HUES64 (cell line): ENCODE data around the gene POLR3K.
"Not testable (repeated sequence)": the region's sequence is repeated elsewhere in the genome, so short reads cannot be mapped to it uniquely, and the experiment has no call there.

ENCODE experiments used
- H3K27ac ChIP-seq: 2 replicates; pipeline ENCODE4 v1.7.0; 2013; ENCODE audit warnings: low read depth, low read length, inconsistent platforms
- H3K27me3 ChIP-seq: 2 replicates; pipeline ENCODE4 v1.6.1; 2013; ENCODE audit warnings: mild to moderate bottlenecking, low read length; ENCODE audit not compliant: insufficient read depth
- H3K36me3 ChIP-seq: 2 replicates; pipeline ENCODE4 v1.6.1; 2013; ENCODE audit warnings: mild to moderate bottlenecking, low read length; ENCODE audit not compliant: insufficient read depth
- H3K4me1 ChIP-seq: 2 replicates; pipeline ENCODE4 v1.6.1; 2013; ENCODE audit warnings: mild to moderate bottlenecking, low read length, moderate library complexity; ENCODE audit not compliant: insufficient read depth
- H3K4me3 ChIP-seq: 2 replicates; pipeline ENCODE4 v1.5.1; 2013; ENCODE audit warnings: mild to moderate bottlenecking, low read length, moderate library complexity
- H3K9ac ChIP-seq: 2 replicates; pipeline ENCODE4 v1.6.1; 2013; ENCODE audit warnings: mild to moderate bottlenecking, low read depth, low read length
- H3K9me3 ChIP-seq: 2 replicates; pipeline ENCODE4 v1.6.1; 2013; ENCODE audit warnings: low read depth, low read length; ENCODE audit not compliant: insufficient read depth
- WGBS: fragments of 150-250, 120-280 bp; methylation state at CpG from one replicate; pipeline ENCODE4 v1.1.7; 2013; ENCODE audit warnings: missing lambda C conversion rate; 5-methylcytosine and 5-hydroxymethylcytosine counted together

POLR3K gene

DNA sequence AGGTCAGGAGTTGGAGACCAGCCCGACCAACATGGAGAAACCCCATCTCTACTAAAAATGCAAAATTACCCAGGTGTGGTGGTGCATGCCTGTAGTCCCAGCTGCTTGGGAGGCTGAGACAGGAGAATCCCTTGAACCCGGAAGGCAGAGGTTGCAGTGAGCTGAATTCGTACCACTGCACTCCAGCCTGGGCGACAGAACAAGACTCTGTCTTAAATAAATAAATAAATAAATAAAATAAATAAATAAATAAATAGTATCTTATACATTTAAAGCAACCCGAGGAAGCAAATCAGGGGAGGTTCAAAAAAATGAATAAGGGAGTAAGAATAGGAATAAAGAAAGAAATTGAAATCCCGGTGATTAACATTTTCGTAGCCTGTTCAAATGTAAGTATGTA is 6.9 kb downstream of the POLR3K start:
- not testable (repeated sequence) for H3K27me3 ChIP-seq, H3K4me1 ChIP-seq, H3K9ac ChIP-seq, H3K9me3 ChIP-seq, H3K27ac ChIP-seq, H3K4me3 ChIP-seq
- H3K36me3 ChIP-seq, result peaks cover 82% of the 10 kb centered on the region
- WGBS, result 90% methylated on average over 5 of the region's 7 CpGs

DNA sequence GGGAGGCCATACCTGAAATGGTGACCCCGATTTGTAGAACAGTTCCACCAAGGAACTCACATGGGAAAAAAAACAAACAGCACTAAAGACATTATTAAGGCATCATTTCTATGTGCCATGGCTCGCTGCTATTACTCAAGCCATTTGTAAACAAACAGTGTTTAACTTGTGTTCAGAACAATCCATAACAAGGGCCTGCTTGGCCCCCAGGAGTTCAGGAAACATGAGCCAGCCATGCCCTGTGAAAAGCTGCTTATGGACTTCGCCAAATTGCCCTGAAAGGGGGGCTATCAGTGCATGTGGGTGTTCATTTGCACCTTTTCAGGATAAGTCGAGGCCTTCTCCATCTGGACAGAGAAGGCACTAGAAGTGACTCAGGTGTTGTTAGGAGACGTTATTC is 8.0 kb downstream of the POLR3K start:
- peaks cover 10% of the 10 kb centered on the region for H3K9me3 ChIP-seq
- H3K4me1 ChIP-seq, result no peaks in the 10 kb centered on the region
- no peak overlapping the region for H3K4me3 ChIP-seq
- H3K36me3 ChIP-seq, result peaks cover 79% of the 10 kb centered on the region
- H3K9ac ChIP-seq, result no peak overlapping the region
- 92% methylated on average over 5 of the region's 5 CpGs for WGBS
- H3K27ac ChIP-seq, result no peak overlapping the region
- H3K27me3 ChIP-seq, result no peaks in the 10 kb centered on the region

DNA sequence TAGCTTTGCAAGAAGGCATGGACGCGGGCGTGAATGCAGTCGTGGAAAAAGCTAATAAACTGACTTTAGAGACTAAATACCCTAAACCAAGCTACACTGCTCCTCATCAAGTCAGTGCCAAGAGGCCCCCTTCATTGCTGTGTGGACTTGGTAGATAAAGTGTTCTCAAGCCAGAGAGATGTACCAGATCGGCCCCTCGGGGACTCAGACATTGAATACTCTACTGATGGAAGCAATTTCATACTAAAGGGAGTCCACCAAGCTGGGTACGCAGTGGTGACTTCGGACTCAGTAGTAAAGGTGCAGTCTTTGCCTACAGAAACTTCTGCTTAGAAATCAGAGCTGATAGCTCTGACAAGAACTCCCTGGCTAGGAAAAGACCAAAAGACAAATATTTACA is 8.8 kb downstream of the POLR3K start:
- Histone ChIP-seq H3K9ac (no peak overlapping the region), H3K9me3 (peaks cover 10% of the 10 kb centered on the region), H3K27me3 (no peaks in the 10 kb centered on the region), H3K4me3 (no peak overlapping the region), H3K4me1 (no peaks in the 10 kb centered on the region), H3K27ac (no peak overlapping the region), H3K36me3 (peaks cover 77% of the 10 kb centered on the region)
- WGBS, result 97% methylated on average over 8 of the region's 8 CpGs

DNA sequence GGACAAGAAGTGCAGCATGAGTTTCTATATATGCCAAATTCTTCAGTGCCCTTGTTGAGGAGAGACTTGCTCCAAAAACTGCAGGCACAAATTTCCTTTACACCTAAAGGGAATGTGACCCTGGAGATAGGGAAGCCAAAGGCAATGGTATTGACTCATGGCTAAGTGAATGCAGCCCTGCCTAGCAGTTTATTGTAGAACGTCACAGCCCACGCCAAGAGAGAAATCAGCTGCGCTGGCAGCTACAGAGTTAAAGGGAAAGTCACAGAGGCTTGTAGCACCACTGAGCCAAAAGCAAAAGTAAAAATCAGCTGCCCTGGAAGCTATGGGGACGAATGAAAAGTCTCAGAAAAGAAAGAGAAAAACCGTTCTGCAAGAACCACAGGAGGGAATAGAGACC is 10.1 kb downstream of the POLR3K start:
- Histone ChIP-seq H3K36me3 (peaks cover 76% of the 10 kb centered on the region), H3K9ac (no peak overlapping the region), H3K9me3 (peaks cover 10% of the 10 kb centered on the region), H3K4me1 (no peaks in the 10 kb centered on the region), H3K4me3 (no peak overlapping the region), H3K27ac (no peak overlapping the region), H3K27me3 (no peaks in the 10 kb centered on the region)
- WGBS, result 86% methylated on average over 4 of the region's 5 CpGs

DNA sequence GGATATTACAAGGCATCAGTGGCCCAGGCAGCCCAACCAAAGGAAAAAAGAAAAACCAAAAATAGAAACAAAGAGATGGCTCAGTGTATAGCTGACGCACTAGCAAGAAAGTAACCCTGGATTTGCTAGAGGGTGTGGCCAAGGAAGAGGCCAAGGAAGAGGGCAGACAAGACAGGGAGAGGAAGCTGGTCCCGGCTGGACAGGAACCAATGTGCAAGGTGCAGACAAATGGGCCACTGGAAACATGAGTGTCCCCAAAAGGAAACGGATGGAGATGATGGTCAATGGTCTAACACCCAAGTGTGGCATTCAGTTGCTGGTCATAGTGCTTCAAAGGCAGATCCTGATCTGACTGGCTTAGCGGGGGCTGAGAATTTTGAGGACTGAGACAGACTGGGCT is 10.7 kb downstream of the POLR3K start:
- Histone ChIP-seq H3K4me3 (no peak overlapping the region), H3K9ac (no peak overlapping the region), H3K9me3 (peaks cover 10% of the 10 kb centered on the region), H3K36me3 (peaks cover 74% of the 10 kb centered on the region), H3K27me3 (no peaks in the 10 kb centered on the region), H3K4me1 (no peaks in the 10 kb centered on the region), H3K27ac (no peak overlapping the region)
- 97% methylated on average over 4 of the region's 4 CpGs for WGBS

DNA sequence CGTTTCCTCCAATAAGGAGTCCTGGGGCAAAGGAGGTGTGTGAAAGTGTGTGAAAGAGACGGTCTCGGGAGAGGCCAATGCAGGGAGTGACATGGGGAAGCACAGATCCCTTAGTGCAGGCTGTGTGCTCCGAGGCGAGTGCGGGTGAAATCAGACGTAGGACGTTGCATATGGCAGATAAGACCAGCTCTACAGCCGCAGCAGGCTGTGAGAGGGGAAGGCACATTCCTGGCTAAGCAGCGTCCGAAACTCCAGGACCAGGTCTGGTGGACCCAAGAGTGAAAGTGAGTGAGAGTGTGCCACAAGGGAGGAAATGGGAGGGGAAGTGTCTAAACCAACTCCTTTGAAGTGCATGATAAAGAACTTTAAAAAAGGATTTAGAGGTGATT is 11.3 kb downstream of the POLR3K start:
- Histone ChIP-seq H3K4me1 (no peaks in the 10 kb centered on the region), H3K9ac (no peak overlapping the region), H3K27ac (no peak overlapping the region), H3K36me3 (peaks cover 72% of the 10 kb centered on the region), H3K9me3 (peaks cover 10% of the 10 kb centered on the region), H3K4me3 (no peak overlapping the region), H3K27me3 (no peaks in the 10 kb centered on the region)
- WGBS, result 89% methylated on average over 11 of the region's 11 CpGs

DNA sequence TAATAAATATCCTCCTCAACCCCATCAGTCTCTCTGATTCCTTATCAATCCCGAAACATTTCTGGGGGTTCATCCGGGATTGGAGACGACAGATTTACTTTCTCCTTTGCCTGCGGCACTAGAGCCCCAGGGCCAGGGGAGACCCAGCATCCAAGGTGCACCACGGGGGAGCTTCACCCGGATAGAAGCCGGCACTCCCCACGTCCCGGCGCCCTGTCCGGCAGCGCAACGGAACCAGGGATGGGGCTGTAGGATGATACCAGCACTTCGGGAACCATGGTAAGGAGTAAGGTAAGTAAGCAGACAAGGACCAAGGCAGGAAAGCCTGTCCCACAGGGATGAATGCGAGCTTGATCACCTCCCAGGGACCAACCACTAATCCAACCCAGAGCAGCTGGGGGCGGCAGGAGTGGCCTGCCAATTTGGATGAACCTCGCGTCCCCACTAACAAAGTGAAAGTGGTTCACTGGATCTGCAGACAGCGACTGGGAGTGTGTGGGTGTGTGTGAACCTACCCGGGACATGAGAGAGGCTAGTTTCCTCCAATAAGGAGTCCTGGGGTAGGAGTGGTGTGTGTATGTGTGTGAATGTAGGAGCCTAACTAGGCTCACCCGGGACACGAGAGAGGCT is 11.9 kb downstream of the POLR3K start:
- Histone ChIP-seq H3K27me3 (no peaks in the 10 kb centered on the region), H3K27ac (no peak overlapping the region), H3K9me3 (peaks cover 10% of the 10 kb centered on the region), H3K4me3 (no peak overlapping the region), H3K9ac (no peak overlapping the region), H3K36me3 (peaks cover 67% of the 10 kb centered on the region), H3K4me1 (no peaks in the 10 kb centered on the region)
- 96% methylated on average over 22 of the region's 22 CpGs for WGBS

DNA sequence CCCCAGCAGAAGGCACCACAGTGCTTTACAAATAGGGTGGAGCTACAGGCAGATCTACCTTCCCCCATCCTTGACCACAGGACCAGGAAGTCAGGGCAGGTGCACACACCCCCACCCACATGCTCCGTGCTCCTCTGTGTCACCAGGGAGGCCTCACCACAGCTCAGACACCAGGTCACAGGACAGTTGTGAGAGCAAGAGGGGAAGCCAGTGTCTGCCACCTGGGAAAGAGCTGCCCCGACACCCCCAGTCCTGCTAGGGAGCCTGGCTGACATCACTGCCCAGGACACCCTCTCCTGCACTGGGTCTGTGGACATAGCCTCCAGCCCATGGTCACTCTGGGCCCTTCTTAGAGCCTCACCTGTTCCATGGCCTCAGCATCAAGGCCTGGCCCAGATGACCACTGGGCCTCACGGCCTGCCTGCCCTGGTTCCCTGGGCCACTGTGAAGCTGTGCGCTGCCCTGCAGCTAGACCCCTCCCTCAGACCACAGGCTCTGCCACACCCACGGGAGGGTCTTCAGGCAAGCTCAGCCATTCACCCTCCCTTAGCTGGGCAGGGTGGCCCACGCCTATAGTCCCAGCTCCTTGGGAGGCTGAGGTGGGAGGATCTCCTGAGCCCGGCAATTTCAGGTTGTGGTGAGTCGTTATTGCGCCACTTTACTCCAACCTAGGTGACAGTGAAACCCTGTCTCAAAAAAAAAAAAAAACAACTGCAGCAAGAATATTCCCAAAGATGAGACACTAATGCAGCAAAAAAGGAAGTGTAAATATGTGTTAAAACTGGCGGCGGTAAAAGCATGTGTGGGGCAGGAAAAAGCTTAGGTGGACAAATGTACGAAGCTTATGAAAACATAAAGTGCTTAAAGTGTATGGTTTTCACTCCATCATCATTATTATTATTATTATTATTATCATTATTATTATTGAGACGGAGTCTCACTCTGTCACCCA is 14.2 kb downstream of the POLR3K start:
- Histone ChIP-seq H3K9me3 (peaks cover 10% of the 10 kb centered on the region), H3K27me3 (no peaks in the 10 kb centered on the region), H3K27ac (no peak overlapping the region), H3K36me3 (peaks cover 45% of the 10 kb centered on the region), H3K4me3 (no peak overlapping the region), H3K4me1 (no peaks in the 10 kb centered on the region), H3K9ac (no peak overlapping the region)
- WGBS, result 88% methylated on average over 12 of the region's 13 CpGs

DNA sequence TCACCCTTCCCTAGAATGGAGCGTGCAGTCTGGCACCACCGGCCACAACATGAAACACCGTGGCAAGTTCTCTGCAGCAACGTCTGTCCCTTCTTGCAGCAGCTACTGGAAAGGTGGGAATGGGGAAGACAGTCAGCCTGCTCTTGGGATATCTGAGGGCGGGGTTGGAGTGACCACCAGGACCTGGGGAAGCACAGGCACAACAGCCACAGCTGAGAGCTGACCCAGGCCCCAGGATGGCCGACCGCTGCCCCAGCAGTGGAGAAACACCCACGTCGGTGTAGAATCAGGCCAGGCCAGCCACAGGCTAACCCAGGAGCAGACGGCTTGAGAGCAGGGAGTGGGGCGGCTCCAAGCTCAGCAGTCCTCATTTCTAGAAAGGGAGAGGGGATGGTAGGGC is 15.2 kb downstream of the POLR3K start:
- 68% methylated on average over 11 of the region's 11 CpGs for WGBS
- not testable (repeated sequence) for H3K4me3 ChIP-seq, H3K9ac ChIP-seq, H3K27me3 ChIP-seq, H3K4me1 ChIP-seq, H3K27ac ChIP-seq, H3K9me3 ChIP-seq
- H3K36me3 ChIP-seq, result peaks cover 37% of the 10 kb centered on the region

DNA sequence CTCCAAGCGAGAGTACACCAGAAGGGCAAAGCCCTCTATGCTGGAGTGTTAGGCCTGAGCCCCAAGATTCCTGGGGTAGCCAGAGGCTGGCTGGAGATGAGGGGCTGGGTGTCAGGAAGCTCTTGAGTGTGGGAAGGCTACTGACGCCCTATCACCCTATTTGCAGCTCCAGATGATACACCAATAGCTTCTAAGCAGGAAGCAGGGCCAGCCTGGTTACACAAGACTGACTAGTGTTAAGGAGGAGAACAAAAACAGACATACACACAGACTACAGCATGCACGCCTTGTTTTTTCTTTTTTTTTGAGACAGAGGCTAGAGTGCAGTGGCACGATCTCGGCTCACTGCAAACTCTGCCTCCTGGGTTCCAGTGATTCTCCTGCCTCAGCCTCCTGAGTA is 15.9 kb downstream of the POLR3K start:
- Histone ChIP-seq H3K4me1 (no peaks in the 10 kb centered on the region), H3K9me3 (peaks cover 4% of the 10 kb centered on the region), H3K4me3 (no peak overlapping the region), H3K36me3 (peaks cover 30% of the 10 kb centered on the region), H3K9ac (no peak overlapping the region), H3K27me3 (no peaks in the 10 kb centered on the region), H3K27ac (no peak overlapping the region)
- 88% methylated on average over 5 of the region's 5 CpGs for WGBS

DNA sequence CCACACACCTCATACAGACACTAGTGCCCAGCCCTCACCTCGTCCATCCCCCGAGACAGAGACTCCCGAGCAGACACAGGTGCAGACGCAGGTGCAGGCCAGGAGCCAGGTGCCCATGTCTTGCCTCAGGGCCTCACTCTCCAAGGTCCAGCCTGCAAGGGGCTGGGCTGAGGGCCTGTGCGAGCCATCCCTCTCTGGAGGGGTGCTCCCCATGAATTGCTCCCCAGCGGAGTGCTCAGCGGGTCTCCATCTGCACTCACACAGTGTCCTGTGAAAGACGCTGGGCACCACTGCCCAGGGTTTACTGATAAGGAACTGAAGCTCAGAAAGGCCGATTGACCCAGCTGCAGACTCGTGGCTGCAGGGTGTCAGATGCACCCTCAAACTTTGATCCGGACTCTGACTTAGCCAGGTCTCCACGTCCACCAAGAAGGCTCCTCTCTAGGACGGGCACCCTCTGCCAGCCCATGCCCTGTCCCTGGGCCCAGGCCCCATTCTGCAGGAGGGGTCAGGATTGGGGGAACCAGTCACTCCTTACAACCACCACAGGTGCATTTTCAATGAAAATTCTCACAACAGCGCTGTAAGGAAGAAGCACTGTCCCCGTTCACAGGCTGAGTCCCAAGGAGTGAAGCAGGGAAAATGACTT is 16.9 kb downstream of the POLR3K start:
- H3K9ac ChIP-seq, result no peak overlapping the region
- H3K4me1 ChIP-seq, result no peaks in the 10 kb centered on the region
- no peaks in the 10 kb centered on the region for H3K9me3 ChIP-seq
- H3K4me3 ChIP-seq, result no peak overlapping the region
- H3K27ac ChIP-seq, result no peak overlapping the region
- WGBS, result 93% methylated on average over 15 of the region's 15 CpGs
- no peaks in the 10 kb centered on the region for H3K27me3 ChIP-seq
- H3K36me3 ChIP-seq, result peaks cover 20% of the 10 kb centered on the region
